Small intestine (tissue), 7 donors: ENCODE results near the gene CCDC60. TPM values are rescaled to one million over a fixed set of nuclear protein-coding genes. Genes with fewer than 3 reads are reported as not detected.

Experiments used
- DNase-seq, 2 donors: peaks; one replicate each; pipeline versions ENCODE4 v3.0.0 to v3.0.0-alpha.2; 2013
- FAIRE-seq: peaks from 2 replicates; lab custom pipeline; 2012; peaks lifted over from hg19 to GRCh38; lab: Jason Lieb, UNC
- H3K27ac ChIP-seq, 3 donors: one replicate each; pipeline ENCODE4 v1.5.1; 2013; ENCODE audit warnings: low read length in 2 of 3, mild to moderate bottlenecking in 2 of 3, control low read depth in 1 of 3, inconsistent platforms in 1 of 3, low read depth in 1 of 3, moderate library complexity in 1 of 3
- H3K27me3 ChIP-seq, 3 donors: one replicate each; pipeline ENCODE4 v1.6.1; 2013; ENCODE audit warnings: low read length in 3 of 3, inconsistent platforms in 1 of 3; ENCODE audit not compliant: control insufficient read depth in 3 of 3, insufficient read depth in 3 of 3
- H3K36me3 ChIP-seq, 3 donors: one replicate each; pipeline ENCODE4 v1.6.1; 2013; ENCODE audit warnings: low read length in 3 of 3, inconsistent platforms in 1 of 3, low read depth in 1 of 3, mild to moderate bottlenecking in 1 of 3, moderate library complexity in 1 of 3; ENCODE audit not compliant: control insufficient read depth in 3 of 3, insufficient read depth in 2 of 3
- H3K4me1 ChIP-seq, 3 donors: one replicate each; pipeline ENCODE4 v1.6.1; 2013; ENCODE audit warnings: low read length in 2 of 3, inconsistent platforms in 1 of 3, low read depth in 1 of 3, mild to moderate bottlenecking in 1 of 3, moderate library complexity in 1 of 3; ENCODE audit not compliant: control insufficient read depth in 3 of 3, insufficient read depth in 2 of 3
- H3K4me3 ChIP-seq, 3 donors: one replicate each; pipeline ENCODE4 v1.5.1; 2013; ENCODE audit warnings: low read length in 3 of 3, control low read depth in 1 of 3, inconsistent platforms in 1 of 3, low read depth in 1 of 3, mild to moderate bottlenecking in 1 of 3, moderate library complexity in 1 of 3
- H3K9me3 ChIP-seq, 2 donors: one replicate each; pipeline ENCODE4 v1.6.1; 2013; ENCODE audit warnings: low read depth in 1 of 2, low read length in 1 of 2; ENCODE audit not compliant: control insufficient read depth in 2 of 2, insufficient read depth in 1 of 2
- WGBS, 3 donors: extraction: QIAGEN DNeasy Blood & Tissue Kit; methylation state at CpG; one replicate each; pipeline ENCODE4 v1.1.7; 2013; 5-methylcytosine and 5-hydroxymethylcytosine counted together
- polyA plus RNA-seq, 4 donors: library from polyadenylated mRNA; stranded (reverse) in 3 of 4; unstranded in 1 of 4; fragments of 200-250 nt in 3 of 4; fragments of 120-200 nt in 1 of 4; gene quantifications; one replicate each; pipeline versions ENCODE4 v1.2.1 to v1.2.3, GENCODE V29; 2013
- donor health status: healthy with polysubstance abuse.
- donor health status: control.
- donor health status: control.
- donor health status: Bipolar disorder and iron deficiency.
- donor health status: healthy.

The CCDC60 gene
- polyA plus RNA-seq, 4 donors: not detected

GRCh38 chr12:119325813-119326212 is 8.7 kb upstream of the CCDC60 start:
- no peak for DNase-seq
- Histone ChIP-seq H3K4me3 (no peak overlapping the region), H3K27ac (no peak overlapping the region), H3K9me3 (no peaks in the 10 kb centered on the region), H3K36me3 (no peaks in the 10 kb centered on the region), H3K27me3 (no peaks in the 10 kb centered on the region), H3K4me1 (no peaks in the 10 kb centered on the region)
- 54 to 63% (median 62%) methylated on average over 1 of the region's 1 CpG for WGBS, 3 donors
- no peak for FAIRE-seq

- Histone ChIP-seq H3K36me3 (no peaks in the 10 kb centered on the region), H3K9me3 (no peaks in the 10 kb centered on the region), H3K4me1 (no peaks in the 10 kb centered on the region), H3K4me3 (no peak overlapping the region), H3K27ac (no peak overlapping the region), H3K27me3 (no peaks in the 10 kb centered on the region)
- DNase-seq (no peak), FAIRE-seq (no peak)
Observed at GRCh38 chr12:119326341-119326740, 8.2 kb upstream of the CCDC60 start.

GRCh38 chr12:119327471-119327870 is 7.1 kb upstream of the CCDC60 start:
- Histone ChIP-seq H3K27ac (no peak overlapping the region), H3K27me3 (no peaks in the 10 kb centered on the region), H3K9me3 (no peaks in the 10 kb centered on the region), H3K4me1 (no peaks in the 10 kb centered on the region), H3K36me3 (no peaks in the 10 kb centered on the region), H3K4me3 (no peak overlapping the region)
- WGBS, 3 donors: 58 to 64% (median 59%) methylated on average over 6 of the region's 6 CpGs
- FAIRE-seq (no peak), DNase-seq (no peak)

- Histone ChIP-seq H3K9me3 (no peaks in the 10 kb centered on the region), H3K4me3 (no peak overlapping the region), H3K36me3 (no peaks in the 10 kb centered on the region), H3K27ac (no peak overlapping the region), H3K4me1 (no peaks in the 10 kb centered on the region), H3K27me3 (no peaks in the 10 kb centered on the region)
- FAIRE-seq (no peak), DNase-seq (no peak)
- WGBS, 3 donors: 39 to 54% (median 44%) methylated on average over 3 of the region's 3 CpGs
Observed at GRCh38 chr12:119328111-119328510, 6.4 kb upstream of the CCDC60 start.

GRCh38 chr12:119338593-119339363 is 4.2 kb downstream of the CCDC60 start:
- peaks cover 0 to 10% (median 5%) of the 10 kb centered on the region in 3 donors for H3K27me3 ChIP-seq
- 47 to 50% (median 50%) methylated on average over 11 of the region's 11 CpGs for WGBS, 3 donors
- H3K4me3 ChIP-seq: no peak overlapping the region
- H3K9me3 ChIP-seq: no peaks in the 10 kb centered on the region
- H3K4me1 ChIP-seq: no peaks in the 10 kb centered on the region
- H3K36me3 ChIP-seq: no peaks in the 10 kb centered on the region
- no peak for DNase-seq
- H3K27ac ChIP-seq: no peak overlapping the region
- no peak for FAIRE-seq

GRCh38 chr12:119340578-119340977 is 6.0 kb downstream of the CCDC60 start:
- H3K36me3 ChIP-seq: no peaks in the 10 kb centered on the region
- H3K4me3 ChIP-seq: no peak overlapping the region
- H3K4me1 ChIP-seq: no peaks in the 10 kb centered on the region
- no peak for FAIRE-seq
- DNase-seq: no peak
- 53 to 70% (median 58%) methylated on average over 7 of the region's 7 CpGs for WGBS, 3 donors
- peaks cover 0 to 5% (median 0%) of the 10 kb centered on the region in 3 donors for H3K27me3 ChIP-seq
- H3K27ac ChIP-seq: no peak overlapping the region
- no peaks in the 10 kb centered on the region for H3K9me3 ChIP-seq

- DNase-seq (no peak), FAIRE-seq (no peak)
- Histone ChIP-seq H3K9me3 (no peaks in the 10 kb centered on the region), H3K27me3 (peaks cover 0 to 5% (median 0%) of the 10 kb centered on the region in 3 donors), H3K4me1 (no peaks in the 10 kb centered on the region), H3K36me3 (no peaks in the 10 kb centered on the region), H3K27ac (no peak overlapping the region), H3K4me3 (no peak overlapping the region)
- WGBS, 3 donors: 76 to 79% (median 78%) methylated on average over 5 of the region's 5 CpGs
Observed at GRCh38 chr12:119341020-119341419, 6.5 kb downstream of the CCDC60 start.

- no peaks in the 10 kb centered on the region for H3K36me3 ChIP-seq
- H3K4me1 ChIP-seq: no peaks in the 10 kb centered on the region
- no peaks in the 10 kb centered on the region for H3K9me3 ChIP-seq
- H3K4me3 ChIP-seq: no peak overlapping the region
- WGBS, 3 donors: 58 to 80% (median 70%) methylated on average over 2 of the region's 2 CpGs
- no peak overlapping the region for H3K27ac ChIP-seq
- FAIRE-seq (no peak), DNase-seq (no peak)
- peaks cover 0 to 3% (median 0%) of the 10 kb centered on the region in 3 donors for H3K27me3 ChIP-seq
Observed at GRCh38 chr12:119341988-119342387, 7.5 kb downstream of the CCDC60 start.

GRCh38 chr12:119343130-119343529 is 8.6 kb downstream of the CCDC60 start:
- no peak for FAIRE-seq

More at GRCh38 chr12:119343130-119343529, 8.6 kb downstream of the CCDC60 start:
- Histone ChIP-seq H3K27me3 (no peaks in the 10 kb centered on the region), H3K27ac (no peak overlapping the region), H3K36me3 (no peaks in the 10 kb centered on the region), H3K9me3 (no peaks in the 10 kb centered on the region), H3K4me1 (no peaks in the 10 kb centered on the region), H3K4me3 (no peak overlapping the region)
- no peak for DNase-seq
- 91 to 92% (median 91%) methylated on average over 7 of the region's 7 CpGs for WGBS, 3 donors
